ENCODE data around the gene SMKR1. TPM values are rescaled to one million over a fixed set of nuclear protein-coding genes. Genes with fewer than 3 reads are reported as not detected.

Gene SMKR1
- total and polyA plus RNA-seq, 3 donors from 2014 or later, result 57.0 to 231 (median 210) TPM

GRCh38 chr7:129493555-129493954 is 8.8 kb upstream of the SMKR1 start:
- H3K9me3 ChIP-seq, result no peaks in the 10 kb centered on the region
- H3K4me3 ChIP-seq, result no peak overlapping the region
- H3K4me1 ChIP-seq, result no peaks in the 10 kb centered on the region
- H3K27ac ChIP-seq, result no peak overlapping the region
- intact Hi-C loops (cut with DNase I; ENCODE audit: low total_unique reads), result no loop called here
- no peak for DNase-seq
- TF ChIP-seq POLR2A (IDR thresholded peaks at IDR 0.05) (no peak), CTCF (IDR thresholded peaks at IDR 0.05) (no peak)
- 87 to 90% methylated on average over 1 of the region's 1 CpG for WGBS, 2 donors
- no peaks in the 10 kb centered on the region for H3K36me3 ChIP-seq (ENCODE audit: low read depth, missing control alignments)
- no peaks in the 10 kb centered on the region for H3K27me3 ChIP-seq

GRCh38 chr7:129494041-129494440 is 8.3 kb upstream of the SMKR1 start:
- no peak for DNase-seq
- intact Hi-C loops (cut with DNase I; ENCODE audit: low total_unique reads), result no loop called here

DNA sequence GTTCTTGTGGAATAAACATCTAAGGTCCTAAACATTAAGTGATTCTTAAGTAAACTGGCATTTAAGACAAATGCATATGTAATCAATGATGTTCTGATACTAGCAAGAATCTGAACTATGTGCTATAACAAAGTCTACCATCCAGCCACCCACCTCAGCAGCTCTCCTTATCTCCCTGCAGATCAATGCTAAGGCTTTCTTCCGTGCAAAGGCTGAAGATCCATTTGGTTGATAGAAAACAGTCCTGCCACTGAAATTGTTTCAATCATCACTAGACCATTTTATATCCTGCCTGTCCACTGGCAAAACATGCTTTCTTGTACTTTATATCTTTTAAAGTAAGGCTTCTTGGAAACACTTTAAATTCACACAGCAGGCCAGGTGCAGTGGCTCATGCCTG is 6.3 kb upstream of the SMKR1 start:
- Histone ChIP-seq H3K4me3 (no peak overlapping the region), H3K27me3 (no peaks in the 10 kb centered on the region), H3K27ac (no peak overlapping the region), H3K4me1 (no peaks in the 10 kb centered on the region), H3K9me3 (no peaks in the 10 kb centered on the region), H3K36me3 (ENCODE audit: low read depth, missing control alignments) (no peaks in the 10 kb centered on the region)
- no peak for DNase-seq
- 47 to 89% methylated on average over 1 of the region's 1 CpG for WGBS, 2 donors
- intact Hi-C loops (cut with DNase I; ENCODE audit: low total_unique reads), result no loop called here
- TF ChIP-seq CTCF (IDR thresholded peaks at IDR 0.05) (no peak), POLR2A (IDR thresholded peaks at IDR 0.05) (no peak)

More at GRCh38 chr7:129494041-129494440, 8.3 kb upstream of the SMKR1 start:
- no peaks in the 10 kb centered on the region for H3K9me3 ChIP-seq
- no peak overlapping the region for H3K27ac ChIP-seq
- H3K36me3 ChIP-seq (ENCODE audit: low read depth, missing control alignments), result no peaks in the 10 kb centered on the region
- TF ChIP-seq CTCF (IDR thresholded peaks at IDR 0.05), result no peak
- no peak for TF ChIP-seq POLR2A (IDR thresholded peaks at IDR 0.05)
- no peaks in the 10 kb centered on the region for H3K27me3 ChIP-seq
- H3K4me3 ChIP-seq, result no peak overlapping the region
- 84 to 87% methylated on average over 5 of the region's 5 CpGs for WGBS, 2 donors
- H3K4me1 ChIP-seq, result no peaks in the 10 kb centered on the region

GRCh38 chr7:129496653-129497052 is 5.7 kb upstream of the SMKR1 start:
- Histone ChIP-seq H3K9me3 (no peaks in the 10 kb centered on the region), H3K4me3 (no peak overlapping the region), H3K27ac (no peak overlapping the region), H3K36me3 (ENCODE audit: low read depth, missing control alignments) (no peaks in the 10 kb centered on the region), H3K4me1 (no peaks in the 10 kb centered on the region), H3K27me3 (no peaks in the 10 kb centered on the region)
- 66 to 70% methylated on average over 7 of the region's 7 CpGs for WGBS, 2 donors
- TF ChIP-seq POLR2A (IDR thresholded peaks at IDR 0.05), result no peak
- no peak for TF ChIP-seq CTCF (IDR thresholded peaks at IDR 0.05)
- DNase-seq, result no peak
- intact Hi-C loops (cut with DNase I; ENCODE audit: low total_unique reads), result no loop called here

DNA sequence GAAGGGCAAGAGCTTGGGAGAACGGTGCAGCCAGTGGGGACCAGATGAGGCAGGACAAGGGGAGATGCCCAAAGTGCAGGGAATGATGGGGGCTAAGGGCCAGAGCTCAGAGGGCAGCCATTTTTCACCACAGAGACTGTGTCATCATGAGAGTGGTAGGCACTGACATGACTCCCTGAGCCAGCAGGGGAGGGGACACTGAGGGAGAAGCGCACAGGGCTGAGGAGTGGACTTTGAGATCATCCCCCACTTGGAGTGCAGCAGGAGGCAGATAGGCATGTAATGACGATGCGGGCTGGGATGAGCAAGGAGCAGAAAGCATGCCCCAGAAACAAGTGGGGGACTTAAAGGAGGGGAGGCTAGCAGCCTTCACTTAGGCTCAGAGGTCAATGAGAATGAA is 5.2 kb upstream of the SMKR1 start:
- intact Hi-C loops (cut with DNase I; ENCODE audit: low total_unique reads), result no loop called here
- WGBS, 2 donors, result 67 to 69% methylated on average over 4 of the region's 4 CpGs

More for the DNA sequence above, 5.2 kb upstream of the SMKR1 start:
- Histone ChIP-seq H3K36me3 (ENCODE audit: low read depth, missing control alignments) (no peaks in the 10 kb centered on the region), H3K4me3 (no peak overlapping the region), H3K27me3 (no peaks in the 10 kb centered on the region), H3K27ac (no peak overlapping the region), H3K9me3 (no peaks in the 10 kb centered on the region), H3K4me1 (no peaks in the 10 kb centered on the region)
- TF ChIP-seq POLR2A (IDR thresholded peaks at IDR 0.05) (no peak), CTCF (IDR thresholded peaks at IDR 0.05) (no peak)
- no peak for DNase-seq

All from testis (tissue), 3 donors.